Measurements from ENCODE around the gene DENND1A.

Gene DENND1A

DNA sequence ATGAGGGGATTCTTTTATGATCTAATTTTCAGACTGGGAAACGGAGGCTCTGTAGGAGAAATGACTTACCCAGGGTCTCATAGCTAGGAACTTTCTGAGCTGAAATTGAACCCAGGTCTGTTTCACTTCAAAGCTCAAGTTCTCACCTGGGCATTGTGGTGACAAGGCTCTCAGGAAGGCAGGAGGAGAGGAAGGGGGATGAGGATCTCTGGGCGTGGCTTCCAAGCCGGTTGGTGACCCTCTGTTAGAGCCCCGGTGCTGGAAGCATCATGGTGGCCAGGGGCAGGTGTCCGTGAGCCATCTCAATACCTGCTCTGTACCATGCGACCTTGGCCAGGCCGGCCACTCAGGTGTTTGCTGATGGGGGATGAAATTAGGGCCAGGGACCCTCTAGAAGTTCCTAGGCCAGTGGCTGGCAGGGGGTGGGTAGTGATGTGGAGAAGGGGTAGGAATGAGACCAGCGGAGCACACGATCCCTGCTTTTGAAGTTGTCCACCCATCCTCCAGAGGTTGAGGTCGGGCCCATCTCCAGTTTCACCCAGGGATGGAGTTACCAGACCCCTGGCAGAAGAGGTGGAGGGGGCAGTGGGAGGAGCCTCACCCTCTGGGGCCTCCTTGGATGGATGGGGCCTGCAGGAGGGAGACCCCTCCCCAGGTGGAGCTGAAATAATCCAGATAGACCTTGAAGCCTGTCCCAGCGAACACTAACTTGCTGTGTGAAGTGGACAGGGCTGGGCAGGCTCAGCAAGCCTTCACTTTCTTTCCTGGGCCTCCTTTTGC lies 568.0 kb downstream of the DENND1A start:
- TF ChIP-seq FOXP2 (optimal IDR thresholded peaks at IDR 0.05; ENCODE audit: borderline replicate concordance, extremely low read depth, extremely low read length, insufficient read depth), result no peak
- no peak for TF ChIP-seq TAF1 (IDR thresholded peaks at IDR 0.05; ENCODE audit: borderline replicate concordance, insufficient read depth, low read length)
- TF ChIP-seq SIN3A (IDR thresholded peaks at IDR 0.05; ENCODE audit: borderline replicate concordance, insufficient read depth, low read length), result no peak
- TF ChIP-seq POLR2AphosphoS5 (IDR thresholded peaks at IDR 0.05; ENCODE audit: low read depth, low read length), result no peak
- TF ChIP-seq, protein P1, sequence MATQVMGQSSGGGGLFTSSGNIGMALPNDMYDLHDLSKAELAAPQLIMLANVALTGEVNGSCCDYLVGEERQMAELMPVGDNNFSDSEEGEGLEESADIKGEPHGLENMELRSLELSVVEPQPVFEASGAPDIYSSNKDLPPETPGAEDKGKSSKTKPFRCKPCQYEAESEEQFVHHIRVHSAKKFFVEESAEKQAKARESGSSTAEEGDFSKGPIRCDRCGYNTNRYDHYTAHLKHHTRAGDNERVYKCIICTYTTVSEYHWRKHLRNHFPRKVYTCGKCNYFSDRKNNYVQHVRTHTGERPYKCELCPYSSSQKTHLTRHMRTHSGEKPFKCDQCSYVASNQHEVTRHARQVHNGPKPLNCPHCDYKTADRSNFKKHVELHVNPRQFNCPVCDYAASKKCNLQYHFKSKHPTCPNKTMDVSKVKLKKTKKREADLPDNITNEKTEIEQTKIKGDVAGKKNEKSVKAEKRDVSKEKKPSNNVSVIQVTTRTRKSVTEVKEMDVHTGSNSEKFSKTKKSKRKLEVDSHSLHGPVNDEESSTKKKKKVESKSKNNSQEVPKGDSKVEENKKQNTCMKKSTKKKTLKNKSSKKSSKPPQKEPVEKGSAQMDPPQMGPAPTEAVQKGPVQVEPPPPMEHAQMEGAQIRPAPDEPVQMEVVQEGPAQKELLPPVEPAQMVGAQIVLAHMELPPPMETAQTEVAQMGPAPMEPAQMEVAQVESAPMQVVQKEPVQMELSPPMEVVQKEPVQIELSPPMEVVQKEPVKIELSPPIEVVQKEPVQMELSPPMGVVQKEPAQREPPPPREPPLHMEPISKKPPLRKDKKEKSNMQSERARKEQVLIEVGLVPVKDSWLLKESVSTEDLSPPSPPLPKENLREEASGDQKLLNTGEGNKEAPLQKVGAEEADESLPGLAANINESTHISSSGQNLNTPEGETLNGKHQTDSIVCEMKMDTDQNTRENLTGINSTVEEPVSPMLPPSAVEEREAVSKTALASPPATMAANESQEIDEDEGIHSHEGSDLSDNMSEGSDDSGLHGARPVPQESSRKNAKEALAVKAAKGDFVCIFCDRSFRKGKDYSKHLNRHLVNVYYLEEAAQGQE (IDR thresholded peaks at IDR 0.05; ENCODE audit: insufficient read depth in 1 of 2, low read depth in 2 of 2, low read length in 2 of 2), result no peak

GRCh38 chr9:123361086-123361730 lies 568.7 kb downstream of the DENND1A start:
- no peak for TF ChIP-seq POLR2AphosphoS5 (IDR thresholded peaks at IDR 0.05; ENCODE audit: low read depth, low read length)
- no peak for TF ChIP-seq FOXP2 (optimal IDR thresholded peaks at IDR 0.05; ENCODE audit: borderline replicate concordance, extremely low read depth, extremely low read length, insufficient read depth)
- TF ChIP-seq, protein P1 (IDR thresholded peaks at IDR 0.05; ENCODE audit: insufficient read depth in 1 of 2, low read depth in 2 of 2, low read length in 2 of 2), result no peak
- no peak for TF ChIP-seq SIN3A (IDR thresholded peaks at IDR 0.05; ENCODE audit: borderline replicate concordance, insufficient read depth, low read length)
- TF ChIP-seq TAF1 (IDR thresholded peaks at IDR 0.05; ENCODE audit: borderline replicate concordance, insufficient read depth, low read length), result no peak

- TF ChIP-seq FOXP2 (optimal IDR thresholded peaks at IDR 0.05; ENCODE audit: borderline replicate concordance, extremely low read depth, extremely low read length, insufficient read depth), result no peak
- TF ChIP-seq TAF1 (IDR thresholded peaks at IDR 0.05; ENCODE audit: borderline replicate concordance, insufficient read depth, low read length), result no peak
- TF ChIP-seq, protein P1 (IDR thresholded peaks at IDR 0.05; ENCODE audit: insufficient read depth in 1 of 2, low read depth in 2 of 2, low read length in 2 of 2), result no peak
- no peak; the same call in 1 of the 2 replicates for TF ChIP-seq POLR2AphosphoS5 (IDR thresholded peaks at IDR 0.05; ENCODE audit: low read depth, low read length)
- TF ChIP-seq SIN3A (IDR thresholded peaks at IDR 0.05; ENCODE audit: borderline replicate concordance, insufficient read depth, low read length), result no peak
Measured at GRCh38 chr9:123360161-123361085, 569.5 kb downstream of the DENND1A start.

- TF ChIP-seq TAF1 (IDR thresholded peaks at IDR 0.05; ENCODE audit: borderline replicate concordance, insufficient read depth, low read length) (no peak), POLR2AphosphoS5 (IDR thresholded peaks at IDR 0.05; ENCODE audit: low read depth, low read length) (no peak), FOXP2 (optimal IDR thresholded peaks at IDR 0.05; ENCODE audit: borderline replicate concordance, extremely low read depth, extremely low read length, insufficient read depth) (no peak), SIN3A (IDR thresholded peaks at IDR 0.05; ENCODE audit: borderline replicate concordance, insufficient read depth, low read length) (no peak)
- TF ChIP-seq, protein P1 (IDR thresholded peaks at IDR 0.05; ENCODE audit: insufficient read depth in 1 of 2, low read depth in 2 of 2, low read length in 2 of 2), result no peak
Measured at GRCh38 chr9:123359546-123359945, 570.4 kb downstream of the DENND1A start.

Data from PFSK-1 (cell line).